T-cell (primary cell): ENCODE results near the gene CNTNAP4. TPM values are rescaled to one million over a fixed set of nuclear protein-coding genes. Genes with fewer than 3 reads are reported as not detected.

Experiments
- ATAC-seq, 4 experiments: fragments of 200-7000 bp in 3 of 4; fragments of 150-1000 bp in 1 of 4; cut with Tn5 transposase; replicated peaks in 1 of 4; 1 replicate in 3 of 4; 2 replicates in 1 of 4; pipeline ENCODE4 v1.10.0; 2021; ENCODE audit warnings: moderate library complexity in 3 of 4, mild to moderate bottlenecking in 2 of 4, moderate number of reproducible peaks in 1 of 4
- CTCF ChIA-PET, 2 donors: fragments of 300-600 bp; sonication (Branson Sonifier 250); formaldehyde crosslinking; loops; one replicate each; lab custom pipeline; 2022; ENCODE audit warnings: antibody characterized with exemption in 2 of 2; lab: Charles Lee
- POLR2A ChIA-PET, 2 donors: fragments of 300-600 bp; sonication (Branson Sonifier 250); formaldehyde crosslinking; loops; one replicate each; lab custom pipeline; 2022; ENCODE audit warnings: antibody characterized with exemption in 2 of 2; lab: Charles Lee
- DNase-seq, 35 experiments: peaks; one replicate each; pipeline versions ENCODE4 v3.0.0 to v3.0.0-alpha.2; 2013 to 2023
- H3K27ac ChIP-seq: one replicate; pipeline ENCODE4 v1.5.1; 2013; ENCODE audit warnings: low read length
- H3K27me3 ChIP-seq, 2 experiments: replicated peaks in 1 of 2; 1 replicate in 1 of 2; 2 replicates in 1 of 2; pipeline versions ENCODE4 v1.6.1 to v1.7.0; 2013; ENCODE audit warnings: low read length in 1 of 2, mixed read lengths in 1 of 2; ENCODE audit not compliant: control insufficient read depth in 2 of 2, insufficient read depth in 2 of 2; ENCODE audit errors: extremely low read depth in 1 of 2
- H3K36me3 ChIP-seq, 2 donors: 1 replicate in 1 of 2; 2 replicates in 1 of 2; pipeline versions ENCODE4 v1.6.1 to v1.7.0; 2013; ENCODE audit warnings: low read length in 1 of 2; ENCODE audit not compliant: control insufficient read depth in 2 of 2, insufficient read depth in 1 of 2; ENCODE audit errors: extremely low read depth in 1 of 2
- H3K4me1 ChIP-seq, 2 experiments: 1 replicate in 1 of 2; 2 replicates in 1 of 2; pipeline versions ENCODE4 v1.6.1 to v1.7.0; 2013; ENCODE audit warnings: low read length in 2 of 2, mixed read lengths in 1 of 2; ENCODE audit not compliant: insufficient read depth in 2 of 2, control insufficient read depth in 1 of 2; ENCODE audit errors: extremely low read depth in 1 of 2
- H3K4me3 ChIP-seq, 2 donors: 1 replicate in 1 of 2; 2 replicates in 1 of 2; pipeline versions ENCODE4 v1.5.1 to v1.7.0; 2013; ENCODE audit warnings: mild to moderate bottlenecking in 2 of 2, low read length in 1 of 2, moderate library complexity in 1 of 2; ENCODE audit not compliant: control insufficient read depth in 1 of 2; ENCODE audit errors: extremely low read depth in 1 of 2
- H3K9me3 ChIP-seq: 2 replicates; pipeline ENCODE4 v1.7.0; 2013
- H3K27ac Mint-ChIP-seq, 2 donors: one replicate each; pipeline ENCODE4 v1.8.0; 2020 to 2021; ENCODE audit warnings: mild to moderate bottlenecking in 2 of 2, mixed read lengths in 2 of 2
- H3K27me3 Mint-ChIP-seq, 2 donors: one replicate each; pipeline ENCODE4 v1.8.0; 2021 to 2022; ENCODE audit warnings: mixed read lengths in 2 of 2
- H3K36me3 Mint-ChIP-seq: one replicate; pipeline ENCODE4 v1.8.0; 2021; ENCODE audit warnings: mixed read lengths
- H3K4me1 Mint-ChIP-seq, 3 donors: one replicate each; pipeline ENCODE4 v1.8.0; 2020 to 2022; ENCODE audit warnings: mixed read lengths in 3 of 3, mild to moderate bottlenecking in 1 of 3
- H3K4me3 Mint-ChIP-seq, 3 donors: one replicate each; pipeline ENCODE4 v1.8.0; 2020 to 2022; ENCODE audit warnings: mild to moderate bottlenecking in 3 of 3, mixed read lengths in 3 of 3, moderate library complexity in 3 of 3
- H3K9me3 Mint-ChIP-seq, 3 donors: one replicate each; pipeline ENCODE4 v1.8.0; 2020 to 2022; ENCODE audit warnings: mixed read lengths in 3 of 3
- WGBS: methylation state at CpG from one replicate; pipeline ENCODE4 v1.1.5; 2013; ENCODE audit warnings: missing lambda C conversion rate; ENCODE audit not compliant: insufficient coverage; 5-methylcytosine and 5-hydroxymethylcytosine counted together
- total RNA-seq, 35 experiments: library from RNA in 6 of 35; stranded (reverse) in 6 of 35; fragments of 120-200 nt in 1 of 35; gene quantifications; one replicate each; pipeline versions ENCODE4 v1.2.1 to v1.2.4 and lab custom pipeline; 2013 to 2026

CNTNAP4 gene
- total RNA-seq, 5 donors from 2014 or later (not counting 1 experiment from before 2014, with no cell fraction given): not detected

GRCh38 chr16:76502063-76502462 lies 224.9 kb downstream of the CNTNAP4 start:
- H3K4me3 Mint-ChIP-seq: no peak overlapping the region
- WGBS: 57% methylated on average over 2 of the region's 8 CpGs
- no peak for ATAC-seq
- Histone ChIP-seq H3K27me3 (no peaks in the 10 kb centered on the region), H3K9me3 (no peaks in the 10 kb centered on the region), H3K27ac (no peak overlapping the region), H3K36me3 (no peaks in the 10 kb centered on the region), H3K4me1 (no peaks in the 10 kb centered on the region), H3K4me3 (no peak overlapping the region)
- peaks cover 4 to 10% (median 7%) of the 10 kb centered on the region in 3 donors for H3K9me3 Mint-ChIP-seq
- no peaks in the 10 kb centered on the region for H3K27me3 Mint-ChIP-seq
- no peak for DNase-seq
- H3K36me3 Mint-ChIP-seq: no peaks in the 10 kb centered on the region
- H3K27ac Mint-ChIP-seq: no peak overlapping the region
- CTCF ChIA-PET: no interaction called here
- POLR2A ChIA-PET: no interaction called here
- H3K4me1 Mint-ChIP-seq: no peaks in the 10 kb centered on the region

DNA sequence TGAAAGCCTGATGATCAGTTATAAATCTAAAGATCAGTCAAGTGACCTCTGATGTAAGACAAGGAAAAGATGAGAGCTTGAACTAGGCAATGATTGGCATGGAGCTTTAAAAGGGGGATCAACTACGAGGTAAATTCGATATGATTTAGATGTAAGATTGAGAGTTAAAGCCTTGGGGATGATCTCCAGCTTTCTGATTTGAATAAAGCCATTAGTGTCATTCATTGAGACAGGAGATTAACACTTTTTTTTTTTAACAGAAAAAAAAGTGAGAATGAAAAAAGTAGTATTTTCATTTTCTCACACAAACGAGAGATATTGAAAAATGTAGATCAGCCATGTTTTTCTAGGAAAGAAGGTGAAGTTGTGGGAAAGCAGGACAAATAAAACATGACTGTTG lies 225.4 kb downstream of the CNTNAP4 start:
- ATAC-seq: no peak
- no peaks in the 10 kb centered on the region for H3K4me1 Mint-ChIP-seq
- H3K27me3 Mint-ChIP-seq: no peaks in the 10 kb centered on the region
- H3K27me3 ChIP-seq: no peaks in the 10 kb centered on the region
- H3K4me3 Mint-ChIP-seq: no peak overlapping the region
- no peak overlapping the region for H3K27ac Mint-ChIP-seq
- ChIA-PET CTCF (no interaction called here), POLR2A (no interaction called here)
- no peak overlapping the region for H3K27ac ChIP-seq
- H3K9me3 Mint-ChIP-seq: peaks cover 4 to 10% (median 7%) of the 10 kb centered on the region in 3 donors
- WGBS: no CpG with 5 or more reads among the region's 3 CpGs
- DNase-seq: no peak
- H3K4me3 ChIP-seq: no peak overlapping the region
- no peaks in the 10 kb centered on the region for H3K36me3 ChIP-seq
- no peaks in the 10 kb centered on the region for H3K36me3 Mint-ChIP-seq
- H3K9me3 ChIP-seq: no peaks in the 10 kb centered on the region
- H3K4me1 ChIP-seq: no peaks in the 10 kb centered on the region

- H3K4me1 ChIP-seq: no peaks in the 10 kb centered on the region
- no peaks in the 10 kb centered on the region for H3K27me3 Mint-ChIP-seq
- no peak overlapping the region for H3K4me3 Mint-ChIP-seq
- POLR2A ChIA-PET: no interaction called here
- peaks cover 4 to 10% (median 7%) of the 10 kb centered on the region in 3 donors for H3K9me3 Mint-ChIP-seq
- no peaks in the 10 kb centered on the region for H3K4me1 Mint-ChIP-seq
- no peaks in the 10 kb centered on the region for H3K36me3 ChIP-seq
- no peak overlapping the region for H3K27ac ChIP-seq
- no peak overlapping the region for H3K4me3 ChIP-seq
- DNase-seq (no peak), ATAC-seq (no peak)
- no peak overlapping the region for H3K27ac Mint-ChIP-seq
- no peaks in the 10 kb centered on the region for H3K27me3 ChIP-seq
- CTCF ChIA-PET: no interaction called here
- H3K36me3 Mint-ChIP-seq: no peaks in the 10 kb centered on the region
- H3K9me3 ChIP-seq: no peaks in the 10 kb centered on the region
Measured at GRCh38 chr16:76503091-76503490, 225.9 kb downstream of the CNTNAP4 start.

DNA sequence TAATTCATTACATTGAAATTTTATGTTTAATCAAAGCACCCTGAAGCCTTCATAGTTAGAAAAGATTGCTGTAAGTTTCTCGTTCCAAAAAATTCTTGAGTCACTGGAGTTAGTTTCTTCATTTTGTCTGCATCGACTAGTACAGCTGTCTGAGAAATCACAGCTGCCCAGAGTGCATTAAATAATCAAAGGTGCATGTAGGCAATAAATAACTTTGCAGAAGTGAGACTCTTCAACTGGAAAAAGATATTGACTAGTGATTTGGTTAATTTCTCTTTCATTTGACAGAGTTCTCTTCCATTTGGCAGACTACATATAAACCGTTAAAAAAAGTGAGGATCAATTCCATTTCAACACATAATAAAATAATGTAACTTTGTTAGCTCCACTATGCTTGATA lies 234.0 kb downstream of the CNTNAP4 start:
- no peaks in the 10 kb centered on the region for H3K27me3 ChIP-seq
- H3K9me3 ChIP-seq: no peaks in the 10 kb centered on the region
- Mint-ChIP-seq H3K27ac (no peak overlapping the region), H3K4me3 (no peak overlapping the region), H3K36me3 (no peaks in the 10 kb centered on the region), H3K4me1 (no peaks in the 10 kb centered on the region), H3K27me3 (no peaks in the 10 kb centered on the region), H3K9me3 (peaks cover 0 to 9% (median 8%) of the 10 kb centered on the region in 3 donors)
- POLR2A ChIA-PET: no interaction called here
- H3K27ac ChIP-seq: no peak overlapping the region
- CTCF ChIA-PET: no interaction called here
- no peaks in the 10 kb centered on the region for H3K36me3 ChIP-seq
- H3K4me1 ChIP-seq: no peaks in the 10 kb centered on the region
- no peak for ATAC-seq
- no peak overlapping the region for H3K4me3 ChIP-seq
- DNase-seq: no peak
- 100% methylated on average over 1 of the region's 3 CpGs for WGBS

- Histone ChIP-seq H3K9me3 (no peaks in the 10 kb centered on the region), H3K4me1 (no peaks in the 10 kb centered on the region), H3K27ac (no peak overlapping the region), H3K27me3 (no peaks in the 10 kb centered on the region), H3K4me3 (no peak overlapping the region), H3K36me3 (no peaks in the 10 kb centered on the region)
- H3K27me3 Mint-ChIP-seq: no peaks in the 10 kb centered on the region
- ATAC-seq (no peak), DNase-seq (no peak)
- H3K4me3 Mint-ChIP-seq: no peak overlapping the region
- no peak overlapping the region for H3K27ac Mint-ChIP-seq
- no peaks in the 10 kb centered on the region for H3K4me1 Mint-ChIP-seq
- H3K36me3 Mint-ChIP-seq: no peaks in the 10 kb centered on the region
- WGBS: 40% methylated on average over 1 of the region's 1 CpG
- ChIA-PET CTCF (no interaction called here), POLR2A (no interaction called here)
- H3K9me3 Mint-ChIP-seq: peaks cover 3 to 4% (median 3%) of the 10 kb centered on the region in 3 donors
Measured at GRCh38 chr16:76518781-76519180, 241.6 kb downstream of the CNTNAP4 start.

DNA sequence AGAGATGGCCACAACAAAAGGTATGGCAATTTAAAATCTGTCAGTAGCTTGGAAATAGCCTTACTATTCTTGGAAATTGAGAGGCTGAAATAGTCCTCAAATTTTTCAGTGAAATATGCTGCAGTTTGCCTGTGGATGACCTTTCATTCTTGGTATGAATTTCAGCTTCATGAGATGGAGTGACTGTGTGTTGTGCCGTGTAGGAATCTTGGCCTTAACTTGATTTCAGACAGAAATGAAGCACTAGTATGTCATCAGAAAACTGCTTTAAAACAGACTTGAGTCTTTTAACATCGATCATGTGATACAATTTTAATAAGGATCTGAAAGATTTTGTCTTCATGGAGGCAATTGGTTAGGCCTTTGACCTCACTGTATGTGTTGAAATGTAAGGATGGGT lies 247.2 kb downstream of the CNTNAP4 start:
- WGBS: no CpG with 5 or more reads among the region's 2 CpGs
- ChIA-PET CTCF (no interaction called here), POLR2A (no interaction called here)
- Histone ChIP-seq H3K27me3 (no peaks in the 10 kb centered on the region), H3K36me3 (no peaks in the 10 kb centered on the region), H3K9me3 (no peaks in the 10 kb centered on the region), H3K4me1 (no peaks in the 10 kb centered on the region), H3K4me3 (no peak overlapping the region), H3K27ac (no peak overlapping the region)
- H3K4me3 Mint-ChIP-seq: no peak overlapping the region
- no peaks in the 10 kb centered on the region for H3K36me3 Mint-ChIP-seq
- no peak overlapping the region for H3K27ac Mint-ChIP-seq
- H3K27me3 Mint-ChIP-seq: no peaks in the 10 kb centered on the region
- no peaks in the 10 kb centered on the region for H3K4me1 Mint-ChIP-seq
- DNase-seq (no peak), ATAC-seq (no peak)
- H3K9me3 Mint-ChIP-seq: peaks cover 0 to 11% (median 10%) of the 10 kb centered on the region in 3 donors

- ChIA-PET CTCF (no interaction called here), POLR2A (no interaction called here)
- no peaks in the 10 kb centered on the region for H3K9me3 ChIP-seq
- ATAC-seq (no peak), DNase-seq (no peak)
- H3K27ac Mint-ChIP-seq: no peak overlapping the region
- H3K4me1 Mint-ChIP-seq: no peaks in the 10 kb centered on the region
- no peaks in the 10 kb centered on the region for H3K36me3 ChIP-seq
- H3K9me3 Mint-ChIP-seq: peaks cover 0 to 11% (median 10%) of the 10 kb centered on the region in 3 donors
- no peak overlapping the region for H3K4me3 ChIP-seq
- no peaks in the 10 kb centered on the region for H3K36me3 Mint-ChIP-seq
- H3K27ac ChIP-seq: no peak overlapping the region
- no peak overlapping the region for H3K4me3 Mint-ChIP-seq
- no peaks in the 10 kb centered on the region for H3K4me1 ChIP-seq
- no peaks in the 10 kb centered on the region for H3K27me3 Mint-ChIP-seq
- H3K27me3 ChIP-seq: no peaks in the 10 kb centered on the region
Measured at GRCh38 chr16:76524769-76525168, 247.6 kb downstream of the CNTNAP4 start.
